HCT116 (cell line): ENCODE results near the gene PTCD3.

Experiments used
- POLR2A ChIP-seq: IDR thresholded peaks from 2 replicates; pipeline ENCODE4 v1.7.0; 2011; ENCODE audit warnings: borderline replicate concordance; ENCODE audit not compliant: insufficient read depth, insufficient read length; ENCODE audit errors: extremely low read depth
- POLR2AphosphoS5 ChIP-seq: IDR thresholded peaks from 2 replicates; pipeline ENCODE4 v1.6.1; 2011; ENCODE audit warnings: mild to moderate bottlenecking, low read depth, low read length, moderate library complexity
- REST ChIP-seq: IDR thresholded peaks from 2 replicates; pipeline ENCODE4 v1.6.1; 2012; ENCODE audit warnings: low read depth

GRCh38 chr2:86134709-86135108, 28.7 kb downstream of the PTCD3 start:
- TF ChIP-seq POLR2A (no peak), POLR2AphosphoS5 (no peak), REST (no peak)
